Measurements from ENCODE around the gene R3HDM2. TPM values are rescaled to one million over a fixed set of nuclear protein-coding genes. Genes with fewer than 3 reads are reported as not detected.

Gene R3HDM2
- total RNA-seq, 1 experiment from 2014 or later, result 45.4 TPM

GRCh38 chr12:57456145-57456700, 25.4 kb upstream of the R3HDM2 start:
- TF ChIP-seq ELF1 (IDR thresholded peaks at IDR 0.05; ENCODE audit: borderline replicate concordance, low read depth) (no peak), CTCF (IDR thresholded peaks at IDR 0.05 in 2 of 3, conservative IDR thresholded peaks at IDR 0.05 in 1 of 3; ENCODE audit: borderline replicate concordance in 1 of 3, insufficient read depth in 1 of 3, low read depth in 2 of 3, low read length in 2 of 3) (peak in 2 of 3 experiments; percentile 79 to 80; a peak in 4 of 6 replicates), ZNF274 (IDR thresholded peaks at IDR 0.05; ENCODE audit: low read depth, low read length) (no peak), EZH2 (IDR thresholded peaks at IDR 0.05) (no peak), POLR2AphosphoS5 (IDR thresholded peaks at IDR 0.05; ENCODE audit: low read depth, low read length) (peak; percentile 16; the same call in 1 of the 2 replicates)
- Histone ChIP-seq H3K9ac (ENCODE audit: low read length) (no peak overlapping the region), H3K4me1 (ENCODE audit: control insufficient read depth in 1 of 2, insufficient read depth in 2 of 2, low read length in 2 of 2) (peaks cover 38 to 58% of the 10 kb centered on the region in 2 experiments), H3K27ac (ENCODE audit: low read depth, low read length) (no peak overlapping the region), H3K79me2 (ENCODE audit: insufficient read depth, low read length) (no peaks in the 10 kb centered on the region), H3K9me2 (ENCODE audit: insufficient read depth) (no peaks in the 10 kb centered on the region), H3K27me3 (ENCODE audit: insufficient read depth, low read length) (no peaks in the 10 kb centered on the region), H3K4me2 (ENCODE audit: low read length) (peak overlapping the region; percentile 44), H4K20me1 (ENCODE audit: insufficient read depth) (no peaks in the 10 kb centered on the region), H3K4me3 (replicated peaks in 1 of 2; ENCODE audit: low read depth in 1 of 2, low read length in 2 of 2) (peak overlapping the region in 1 of 2 experiments; percentile 19; a peak in 2 of 4 replicates), H3K36me3 (ENCODE audit: control insufficient read depth in 1 of 2, insufficient read depth in 2 of 2, low read length in 2 of 2) (no peaks in the 10 kb centered on the region), H2AFZ (ENCODE audit: low read depth, low read length, poor library complexity, severe bottlenecking) (peak overlapping the region; percentile 75), H3K9me3 (ENCODE audit: control insufficient read depth in 1 of 2, insufficient read depth in 1 of 2, low read depth in 1 of 2, low read length in 2 of 2) (no peaks in the 10 kb centered on the region)
- ChIA-PET CTCF (interaction anchor here (0.6 to 2.5 kb wide), 12 partner anchors 11 to 270 kb away, joined by 3 to 23 read pairs (median 5); no protein-coding TSS in a partner anchor), RAD21 (ENCODE audit: low non-redundant PET in 1 of 2, low total read pairs in 2 of 2, uncharacterized antibody in 2 of 2, unreplicated experiment in 2 of 2) (no interaction called here), POLR2A (interaction anchor here (1.1 kb wide), 1 partner anchor 29 kb away, joined by 3 read pairs; no protein-coding TSS in a partner anchor)
- peak; percentile 62 for ATAC-seq
- intact Hi-C loops (cut with micrococcal nuclease), result no loop called here
- no TSS peak for BruUV-seq (replicated peaks)
- no peak for DNase-seq (ENCODE audit: low read depth, low spot score)

Measured in HCT116 (cell line).